Upper lobe of right lung (tissue), 1 donor: ENCODE results near the gene HBB. TPM values are rescaled to one million over a fixed set of nuclear protein-coding genes. Genes with fewer than 3 reads are reported as not detected.
"Not testable (repeated sequence)": the region's sequence is repeated elsewhere in the genome, so short reads cannot be mapped to it uniquely, and the experiment has no call there.

Experiments
- ATAC-seq: fragments of 200-7000 bp; cut with Tn5 transposase; one replicate; pipeline ENCODE4 v1.9.1; 2020; ENCODE audit warnings: mild to moderate bottlenecking, moderate library complexity
- DNase-seq: peaks from one replicate; pipeline ENCODE4 v3.0.0-alpha.2; 2020
- H3K27ac ChIP-seq: fragments of 200-600 bp; one replicate; pipeline ENCODE4 v1.8.0; 2022
- H3K27me3 ChIP-seq: fragments of 200-600 bp; one replicate; pipeline ENCODE4 v1.8.0; 2022; ENCODE audit warnings: mild to moderate bottlenecking
- H3K36me3 ChIP-seq: fragments of 200-600 bp; one replicate; pipeline ENCODE4 v1.8.0; 2022
- H3K4me1 ChIP-seq: fragments of 200-600 bp; one replicate; pipeline ENCODE4 v1.8.0; 2022
- H3K4me3 ChIP-seq: fragments of 200-600 bp; one replicate; pipeline ENCODE4 v1.8.0; 2022; ENCODE audit warnings: mild to moderate bottlenecking
- H3K9me3 ChIP-seq: fragments of 200-600 bp; one replicate; pipeline ENCODE4 v1.8.0; 2022
- intact Hi-C: fragments of 100-400 bp; cut with DNase I; formaldehyde crosslinking; loops from one replicate; pipeline ENCODE4 v1.11.0; 2022
- total RNA-seq: library from RNA; stranded (reverse); fragmentation: NEBNext Ultra II Directional; extraction: Animal tissue kit (Norgen Biotek cat#: 25700); gene quantifications from one replicate; pipeline ENCODE4 v1.2.1, GENCODE V29; 2021
- TF ChIP-seq, protein P1 (sequence below): fragments of 200-600 bp; IDR thresholded peaks from one replicate; pipeline ENCODE4 v1.8.0; 2022; ENCODE audit warnings: antibody characterized with exemption
- donor health status: DM: no; HTN: yes; CAD: no; lungs with severe emphysema.

Gene HBB
- total RNA-seq, 1 donor from 2014 or later, result 338 TPM

GRCh38 chr11:5252919-5253265, 26.0 kb upstream of the HBB start:
- DNase-seq (no peak), ATAC-seq (no peak)
- Histone ChIP-seq H3K4me1 (no peaks in the 10 kb centered on the region), H3K9me3 (no peaks in the 10 kb centered on the region), H3K36me3 (no peaks in the 10 kb centered on the region), H3K27ac (no peak overlapping the region), H3K4me3 (no peak overlapping the region), H3K27me3 (no peaks in the 10 kb centered on the region)
- TF ChIP-seq, protein P1, sequence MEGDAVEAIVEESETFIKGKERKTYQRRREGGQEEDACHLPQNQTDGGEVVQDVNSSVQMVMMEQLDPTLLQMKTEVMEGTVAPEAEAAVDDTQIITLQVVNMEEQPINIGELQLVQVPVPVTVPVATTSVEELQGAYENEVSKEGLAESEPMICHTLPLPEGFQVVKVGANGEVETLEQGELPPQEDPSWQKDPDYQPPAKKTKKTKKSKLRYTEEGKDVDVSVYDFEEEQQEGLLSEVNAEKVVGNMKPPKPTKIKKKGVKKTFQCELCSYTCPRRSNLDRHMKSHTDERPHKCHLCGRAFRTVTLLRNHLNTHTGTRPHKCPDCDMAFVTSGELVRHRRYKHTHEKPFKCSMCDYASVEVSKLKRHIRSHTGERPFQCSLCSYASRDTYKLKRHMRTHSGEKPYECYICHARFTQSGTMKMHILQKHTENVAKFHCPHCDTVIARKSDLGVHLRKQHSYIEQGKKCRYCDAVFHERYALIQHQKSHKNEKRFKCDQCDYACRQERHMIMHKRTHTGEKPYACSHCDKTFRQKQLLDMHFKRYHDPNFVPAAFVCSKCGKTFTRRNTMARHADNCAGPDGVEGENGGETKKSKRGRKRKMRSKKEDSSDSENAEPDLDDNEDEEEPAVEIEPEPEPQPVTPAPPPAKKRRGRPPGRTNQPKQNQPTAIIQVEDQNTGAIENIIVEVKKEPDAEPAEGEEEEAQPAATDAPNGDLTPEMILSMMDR, result no peak
- intact Hi-C loops, result no loop called here

DNA sequence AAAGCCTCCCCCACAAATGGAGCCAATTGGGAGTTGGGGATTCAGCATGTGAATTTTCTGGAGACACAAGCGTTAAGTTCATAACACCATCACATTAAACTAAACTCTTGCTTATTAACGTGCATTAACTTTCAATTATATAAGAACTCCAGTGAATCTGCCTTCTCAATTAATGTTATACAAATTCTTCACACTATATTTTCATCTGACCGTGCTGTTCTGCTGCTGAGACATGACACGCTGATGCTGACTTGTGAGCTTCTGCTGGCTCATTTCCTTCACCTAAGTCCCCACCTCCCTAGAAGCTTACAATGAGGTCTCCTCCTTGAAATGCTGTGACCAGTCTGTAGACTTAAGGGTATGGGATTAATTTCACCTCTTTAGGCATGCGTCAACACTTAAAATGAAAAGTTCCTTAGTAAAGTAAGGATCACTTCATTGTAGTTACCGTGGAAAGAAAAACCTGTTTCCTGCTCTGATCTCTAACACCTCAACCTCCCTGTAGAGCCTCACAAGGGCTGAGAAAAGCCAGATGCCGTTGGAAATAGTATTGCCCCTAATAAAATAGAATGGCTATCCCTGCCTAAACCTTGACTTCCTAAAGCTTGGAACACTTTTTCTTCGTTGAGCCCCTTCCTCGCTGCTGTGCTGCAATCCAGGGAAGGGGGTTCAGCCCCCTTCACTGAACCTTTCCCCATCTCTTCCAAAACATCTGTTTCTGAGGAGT, 25.5 kb upstream of the HBB start:
- DNase-seq, result no peak
- H3K27ac ChIP-seq, result no peak overlapping the region
- TF ChIP-seq, protein P1, result no peak
- no peaks in the 10 kb centered on the region for H3K4me1 ChIP-seq
- H3K27me3 ChIP-seq, result no peaks in the 10 kb centered on the region
- intact Hi-C loops, result no loop called here
- H3K9me3 ChIP-seq, result no peaks in the 10 kb centered on the region
- ATAC-seq, result no peak
- no peaks in the 10 kb centered on the region for H3K36me3 ChIP-seq
- H3K4me3 ChIP-seq, result no peak overlapping the region

DNA sequence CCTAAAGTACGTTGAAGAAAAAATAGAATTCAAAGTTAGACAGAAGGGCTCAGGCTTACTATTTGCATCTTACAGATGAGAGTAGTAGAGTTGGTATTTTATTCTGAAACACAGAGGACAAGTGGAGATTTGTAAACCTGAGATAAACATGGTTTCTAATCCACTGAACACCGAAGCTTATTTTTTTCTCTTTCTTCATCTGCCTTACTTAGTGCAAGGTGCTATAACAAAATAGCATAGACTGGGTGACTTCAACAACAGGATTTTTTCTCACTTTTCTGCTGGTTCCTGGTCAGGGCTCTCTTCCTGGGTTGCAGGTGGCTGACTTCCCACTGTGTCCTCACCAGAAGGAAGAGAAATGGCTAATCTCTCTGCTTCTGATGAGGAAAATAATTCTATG, 24.9 kb upstream of the HBB start:
- DNase-seq (no peak), ATAC-seq (no peak)
- H3K9me3 ChIP-seq, result no peaks in the 10 kb centered on the region
- no peak overlapping the region for H3K4me3 ChIP-seq
- no peak overlapping the region for H3K27ac ChIP-seq
- H3K27me3 ChIP-seq, result no peaks in the 10 kb centered on the region
- TF ChIP-seq, protein P1, result no peak
- intact Hi-C loops, result no loop called here
- no peaks in the 10 kb centered on the region for H3K36me3 ChIP-seq
- no peaks in the 10 kb centered on the region for H3K4me1 ChIP-seq

- DNase-seq (no peak), ATAC-seq (no peak)
- TF ChIP-seq, protein P1, result no peak
- intact Hi-C loops, result no loop called here
- Histone ChIP-seq H3K4me1 (no peaks in the 10 kb centered on the region), H3K9me3 (no peaks in the 10 kb centered on the region), H3K36me3 (no peaks in the 10 kb centered on the region), H3K4me3 (no peak overlapping the region), H3K27me3 (no peaks in the 10 kb centered on the region), H3K27ac (no peak overlapping the region)
Observed at GRCh38 chr11:5250543-5251204, 23.8 kb upstream of the HBB start.

- H3K4me1 ChIP-seq, H3K9me3 ChIP-seq, H3K36me3 ChIP-seq, H3K27ac ChIP-seq, intact Hi-C loops, ATAC-seq, H3K4me3 ChIP-seq, H3K27me3 ChIP-seq, DNase-seq: not testable (repeated sequence)
Observed at GRCh38 chr11:5249807-5250396, 23.0 kb upstream of the HBB start, which contains the start of gene HBG1. Gene HBG1, minus strand, starts transcription at chr11:5249857. Its CDS starts 53 bp downstream, at chr11:5249804.

GRCh38 chr11:5248498-5248897, 21.6 kb upstream of the HBB start:
- ATAC-seq, H3K36me3 ChIP-seq, H3K27me3 ChIP-seq, DNase-seq, H3K27ac ChIP-seq, H3K9me3 ChIP-seq, intact Hi-C loops, H3K4me3 ChIP-seq, H3K4me1 ChIP-seq: not testable (repeated sequence)
